Suprapubic skin (tissue), 4 donors: ENCODE results near the gene PRLR. TPM values are rescaled to one million over a fixed set of nuclear protein-coding genes. Genes with fewer than 3 reads are reported as not detected.

ENCODE experiments used
- DNase-seq, 2 donors: peaks; one replicate each; pipeline ENCODE4 v3.0.0-alpha.2; 2019; ENCODE audit warnings: low spot score in 2 of 2
- H3K27ac ChIP-seq: fragments of 200-600 bp; sonication (generic); one replicate; pipeline ENCODE4 v1.5.1; 2019
- H3K27me3 ChIP-seq: fragments of 200-600 bp; sonication (generic); one replicate; pipeline ENCODE4 v1.5.1; 2019
- H3K36me3 ChIP-seq: fragments of 200-600 bp; sonication (generic); one replicate; pipeline ENCODE4 v1.5.1; 2019
- H3K4me1 ChIP-seq: fragments of 200-600 bp; sonication (generic); one replicate; pipeline ENCODE4 v1.5.1; 2019
- H3K4me3 ChIP-seq: fragments of 200-600 bp; sonication (generic); one replicate; pipeline ENCODE4 v1.5.1; 2019; ENCODE audit warnings: mild to moderate bottlenecking
- H3K9me3 ChIP-seq: fragments of 200-600 bp; sonication (generic); one replicate; pipeline ENCODE4 v1.5.1; 2019
- CTCF ChIP-seq, 2 donors: fragments of 200-600 bp in 1 of 2; fragments of 450-650 bp in 1 of 2; sonication (generic) in 1 of 2; IDR thresholded peaks; one replicate each; pipeline ENCODE4 v1.5.1; 2016 to 2019; ENCODE audit warnings: antibody characterized with exemption in 2 of 2, mild to moderate bottlenecking in 1 of 2, moderate library complexity in 1 of 2
- EP300 ChIP-seq: sonication (generic); formaldehyde crosslinking; IDR thresholded peaks from one replicate; pipeline ENCODE4 v1.6.1; 2017; ENCODE audit warnings: antibody characterized with exemption
- POLR2A ChIP-seq, 2 donors: fragments of 450-650 bp; IDR thresholded peaks; one replicate each; pipeline ENCODE4 v1.6.1; 2017; ENCODE audit warnings: antibody characterized with exemption in 2 of 2, mild to moderate bottlenecking in 2 of 2, moderate library complexity in 2 of 2
- POLR2AphosphoS5 ChIP-seq, 3 donors: sonication (generic); formaldehyde crosslinking; IDR thresholded peaks; one replicate each; pipeline ENCODE4 v1.6.1; 2017; ENCODE audit warnings: antibody characterized with exemption in 3 of 3
- WGBS: methylation state at CpG from one replicate; pipeline ENCODE4 v1.1.5; 2018; 5-methylcytosine and 5-hydroxymethylcytosine counted together
- total RNA-seq, 4 donors: library from RNA; depleted of rRNA; stranded (reverse); fragments of >200 nt; gene quantifications; one replicate each; pipeline ENCODE4 v1.1.0, GENCODE V29; 2016

Gene PRLR
- 10 to 100 TPM in 3 of 4 donors, 1 to 10 TPM in 1; 8.0 to 18.7 (median 17.6) TPM for total RNA-seq

GRCh38 chr5:35230038-35230611 lies at the start of gene PRLR:
Gene PRLR (minus strand): TSS chr5:35230487. CDS start chr5:35089620, 140,867 bp downstream.
- no peaks in the 10 kb centered on the region for H3K36me3 ChIP-seq
- TF ChIP-seq EP300 (no peak), POLR2A (IDR thresholded peaks at IDR 0.05) (no peak), CTCF (IDR thresholded peaks at IDR 0.05) (no peak), POLR2AphosphoS5 (IDR thresholded peaks at IDR 0.05) (no peak)
- WGBS: 9% methylated on average over 6 of the region's 42 CpGs
- peaks cover 30% of the 10 kb centered on the region for H3K4me1 ChIP-seq
- H3K9me3 ChIP-seq: no peaks in the 10 kb centered on the region
- peak; percentile 72 to 81 for DNase-seq
- H3K27ac ChIP-seq: peak within 1 kb of the TSS; percentile 78
- H3K4me3 ChIP-seq: peak within 1 kb of the TSS; percentile 68
- H3K27me3 ChIP-seq: peaks cover 11% of the 10 kb centered on the region

GRCh38 chr5:35274839-35275509 lies 44.7 kb upstream of the PRLR start:
- whole genome bisulfite sequencing: 52% methylated on average over 2 of the region's 2 CpGs
- no peak overlapping the region for H3K27ac ChIP-seq
- no peaks in the 10 kb centered on the region for H3K4me1 ChIP-seq
- no peak for DNase-seq
- H3K36me3 ChIP-seq: no peaks in the 10 kb centered on the region
- no peak overlapping the region for H3K4me3 ChIP-seq
- no peaks in the 10 kb centered on the region for H3K9me3 ChIP-seq
- H3K27me3 ChIP-seq: no peaks in the 10 kb centered on the region
- TF ChIP-seq POLR2A (IDR thresholded peaks at IDR 0.05) (no peak), POLR2AphosphoS5 (IDR thresholded peaks at IDR 0.05) (no peak), CTCF (IDR thresholded peaks at IDR 0.05) (no peak), EP300 (no peak)

GRCh38 chr5:35269006-35269405 lies 38.7 kb upstream of the PRLR start:
- H3K9me3 ChIP-seq: no peaks in the 10 kb centered on the region
- 94% methylated on average over 1 of the region's 1 CpG for WGBS
- no peaks in the 10 kb centered on the region for H3K4me1 ChIP-seq
- H3K27me3 ChIP-seq: no peaks in the 10 kb centered on the region
- no peak overlapping the region for H3K27ac ChIP-seq
- TF ChIP-seq CTCF (IDR thresholded peaks at IDR 0.05) (no peak), EP300 (no peak), POLR2AphosphoS5 (IDR thresholded peaks at IDR 0.05) (no peak), POLR2A (IDR thresholded peaks at IDR 0.05) (no peak)
- H3K36me3 ChIP-seq: no peaks in the 10 kb centered on the region
- no peak overlapping the region for H3K4me3 ChIP-seq
- no peak for DNase-seq

- Histone ChIP-seq H3K27me3 (no peaks in the 10 kb centered on the region), H3K4me3 (no peak overlapping the region), H3K36me3 (no peaks in the 10 kb centered on the region), H3K9me3 (no peaks in the 10 kb centered on the region), H3K27ac (no peak overlapping the region), H3K4me1 (no peaks in the 10 kb centered on the region)
- 33% methylated on average over 3 of the region's 3 CpGs for WGBS
- DNase-seq: no peak
- no peak for TF ChIP-seq POLR2A (IDR thresholded peaks at IDR 0.05)
- no peak for TF ChIP-seq EP300
- TF ChIP-seq CTCF (IDR thresholded peaks at IDR 0.05): no peak
- no peak for TF ChIP-seq POLR2AphosphoS5 (IDR thresholded peaks at IDR 0.05)
These were observed 36.0 kb upstream of the PRLR start for GRCh38 chr5:35266276-35266675.

GRCh38 chr5:35264509-35264908 lies 34.2 kb upstream of the PRLR start:
- H3K4me1 ChIP-seq: no peaks in the 10 kb centered on the region
- TF ChIP-seq EP300: no peak
- TF ChIP-seq POLR2AphosphoS5 (IDR thresholded peaks at IDR 0.05): no peak
- no peak for TF ChIP-seq CTCF (IDR thresholded peaks at IDR 0.05)
- TF ChIP-seq POLR2A (IDR thresholded peaks at IDR 0.05): no peak
- no peaks in the 10 kb centered on the region for H3K36me3 ChIP-seq
- 91% methylated on average over 2 of the region's 2 CpGs for WGBS
- H3K27ac ChIP-seq: no peak overlapping the region
- no peak for DNase-seq
- H3K4me3 ChIP-seq: no peak overlapping the region
- no peaks in the 10 kb centered on the region for H3K9me3 ChIP-seq
- H3K27me3 ChIP-seq: no peaks in the 10 kb centered on the region
